ENCODE data around the gene ZSWIM6.

ZSWIM6 gene

GRCh38 chr5:61486476-61486875, 154.4 kb downstream of the ZSWIM6 start:
- no peak for DNase-seq (ENCODE audit: low read depth)

- no peak for DNase-seq (ENCODE audit: low read depth)
Observed at GRCh38 chr5:61489574-61489973, 157.5 kb downstream of the ZSWIM6 start.

GRCh38 chr5:61491861-61492260, 159.8 kb downstream of the ZSWIM6 start:
- no peak for DNase-seq (ENCODE audit: low read depth)

GRCh38 chr5:61493973-61494372, 161.9 kb downstream of the ZSWIM6 start:
- DNase-seq (ENCODE audit: low read depth) = no peak

- DNase-seq (ENCODE audit: low read depth) = no peak
Observed at GRCh38 chr5:61496446-61496845, 164.4 kb downstream of the ZSWIM6 start.

- DNase-seq (ENCODE audit: low read depth) = peak; percentile 26
Observed at GRCh38 chr5:61496860-61497259, 164.8 kb downstream of the ZSWIM6 start.

- no peak for DNase-seq (ENCODE audit: low read depth)
Observed at GRCh38 chr5:61498121-61498520, 166.1 kb downstream of the ZSWIM6 start.

- no peak for DNase-seq (ENCODE audit: low read depth)
Observed at GRCh38 chr5:61501971-61502370, 169.9 kb downstream of the ZSWIM6 start.

GRCh38 chr5:61504143-61504770, 172.2 kb downstream of the ZSWIM6 start:
- DNase-seq (ENCODE audit: low read depth) = no peak

- DNase-seq (ENCODE audit: low read depth) = no peak
Observed at GRCh38 chr5:61505281-61505680, 173.2 kb downstream of the ZSWIM6 start.

GRCh38 chr5:61507232-61507631, 175.2 kb downstream of the ZSWIM6 start:
- no peak for DNase-seq (ENCODE audit: low read depth)

- DNase-seq (ENCODE audit: low read depth) = no peak
Observed at GRCh38 chr5:61516946-61517345, 184.9 kb downstream of the ZSWIM6 start.

GRCh38 chr5:61519728-61520277, 187.7 kb downstream of the ZSWIM6 start:
- peak; percentile 15 for DNase-seq (ENCODE audit: low read depth)

- DNase-seq (ENCODE audit: low read depth) = no peak
Observed at GRCh38 chr5:61523073-61523472, 191.0 kb downstream of the ZSWIM6 start.

- DNase-seq (ENCODE audit: low read depth) = no peak
Observed at GRCh38 chr5:61523997-61524396, 191.9 kb downstream of the ZSWIM6 start.

GRCh38 chr5:61525512-61526206, 193.6 kb downstream of the ZSWIM6 start:
- DNase-seq (ENCODE audit: low read depth) = no peak

- no peak for DNase-seq (ENCODE audit: low read depth)
Observed at GRCh38 chr5:61526207-61526519, 194.1 kb downstream of the ZSWIM6 start.

- DNase-seq (ENCODE audit: low read depth) = no peak
Observed at GRCh38 chr5:61532983-61533382, 200.9 kb downstream of the ZSWIM6 start.

GRCh38 chr5:61534481-61535267, 202.6 kb downstream of the ZSWIM6 start:
- no peak for DNase-seq (ENCODE audit: low read depth)

- DNase-seq (ENCODE audit: low read depth) = no peak
Observed at GRCh38 chr5:61535828-61536227, 203.8 kb downstream of the ZSWIM6 start.

- no peak for DNase-seq (ENCODE audit: low read depth)
Observed at GRCh38 chr5:61536922-61537321, 204.9 kb downstream of the ZSWIM6 start.

- DNase-seq (ENCODE audit: low read depth) = no peak
Observed at GRCh38 chr5:61538722-61539501, 206.9 kb downstream of the ZSWIM6 start.

Measured in fibroblast of gingiva (primary cell).